ENCODE data around the gene SSC5D. TPM values are rescaled to one million over a fixed set of nuclear protein-coding genes. Genes with fewer than 3 reads are reported as not detected.
"Not testable (repeated sequence)": the region's sequence is repeated elsewhere in the genome, so short reads cannot be mapped to it uniquely, and the experiment has no call there.

SSC5D gene
- polyA plus RNA-seq, 1 donor: 1.1 TPM

DNA sequence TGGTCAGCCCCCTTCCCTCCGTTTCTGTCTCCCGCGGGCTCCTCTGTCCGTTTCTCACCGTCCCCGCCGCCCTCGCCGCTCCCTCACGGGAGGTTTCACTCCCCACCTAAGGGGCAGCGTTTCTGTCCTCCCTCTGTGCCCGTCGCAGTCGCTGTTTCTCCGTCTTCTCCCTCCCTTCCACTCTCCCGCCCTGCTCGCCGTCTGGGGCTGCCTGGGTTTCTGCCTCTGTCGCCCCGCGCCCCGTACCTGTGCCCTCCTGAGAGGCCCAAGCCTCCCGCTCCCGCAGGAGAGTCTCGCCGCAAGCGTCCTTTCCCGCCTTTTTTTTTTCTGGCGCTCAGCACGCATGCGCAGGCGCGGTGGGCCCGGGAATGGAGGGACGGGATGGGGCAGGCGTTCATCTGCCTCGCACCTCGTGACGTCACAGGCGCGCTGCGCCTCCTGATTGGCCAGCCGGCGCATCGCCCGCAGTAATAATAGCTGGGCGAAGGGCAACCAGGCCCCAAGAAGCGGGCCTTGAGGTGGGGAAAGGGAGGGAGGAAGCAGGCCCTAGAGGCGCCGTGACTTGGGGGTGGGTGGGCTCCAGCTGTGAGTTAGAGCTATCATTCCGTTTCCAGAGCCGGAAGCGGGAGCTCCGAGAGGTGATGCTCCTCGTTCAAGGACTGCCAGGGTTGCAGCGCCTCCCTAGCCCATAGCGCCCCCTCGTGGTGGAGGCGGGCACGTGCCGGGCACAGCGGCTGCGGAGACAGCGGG is 15.4 kb downstream of the SSC5D start:
- peak; percentile 89 for DNase-seq

DNA sequence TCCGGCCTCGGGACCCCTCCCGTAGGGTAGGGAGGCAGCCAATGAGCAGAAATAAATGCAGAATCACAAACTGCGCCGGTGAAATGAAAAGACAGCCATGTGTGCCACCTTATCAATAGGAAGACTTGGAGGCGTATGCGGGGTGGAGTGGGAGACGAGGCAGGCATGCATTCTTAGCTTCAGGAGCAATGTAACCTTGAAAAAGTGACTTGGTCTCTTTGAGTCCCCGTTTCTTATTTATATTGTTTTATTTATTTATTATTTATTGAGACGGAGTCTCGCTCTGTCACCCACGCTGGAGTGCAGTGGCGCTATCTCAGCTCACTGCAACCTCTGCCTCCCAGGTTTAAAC is 16.0 kb downstream of the SSC5D start:
- DNase-seq: no peak

DNA sequence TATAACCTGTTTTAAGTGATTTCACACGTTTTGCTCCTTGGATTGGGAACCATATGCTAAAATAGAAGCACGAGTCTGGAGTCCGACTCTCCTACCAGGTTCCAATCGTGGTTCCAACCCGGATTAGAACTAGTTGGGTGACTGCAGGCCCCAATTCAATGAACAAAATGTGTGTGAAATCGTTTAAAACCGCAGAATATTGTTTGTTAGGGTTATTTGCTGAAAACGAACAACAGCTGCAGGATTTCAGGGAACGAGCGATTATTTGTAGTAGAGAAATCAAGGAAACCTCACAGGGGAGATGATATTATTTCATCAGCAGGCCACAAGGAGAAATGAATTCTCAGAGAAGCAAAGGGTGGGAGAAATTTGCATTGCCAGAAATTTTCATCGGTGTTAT is 16.7 kb downstream of the SSC5D start:
- DNase-seq: no peak

DNA sequence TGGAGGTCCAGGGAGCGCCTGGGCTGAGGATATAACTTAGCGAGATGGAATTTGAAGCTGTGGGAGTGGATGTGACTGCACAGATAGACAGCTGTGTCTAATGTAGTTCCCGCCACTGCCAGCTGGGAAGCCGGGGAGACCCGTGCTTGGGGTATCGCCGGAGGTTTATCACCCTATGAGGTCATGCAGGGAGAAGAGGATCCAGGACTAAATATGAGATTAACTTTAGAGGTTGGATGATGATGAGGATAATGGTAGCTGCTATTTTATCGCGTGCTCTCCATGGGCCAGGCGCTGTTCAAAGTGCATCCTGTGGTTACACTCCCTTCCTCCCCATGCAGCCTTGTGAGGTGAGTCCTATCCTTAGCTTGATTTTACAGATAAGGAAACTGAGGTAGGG is 19.9 kb downstream of the SSC5D start:
- DNase-seq: no peak

DNA sequence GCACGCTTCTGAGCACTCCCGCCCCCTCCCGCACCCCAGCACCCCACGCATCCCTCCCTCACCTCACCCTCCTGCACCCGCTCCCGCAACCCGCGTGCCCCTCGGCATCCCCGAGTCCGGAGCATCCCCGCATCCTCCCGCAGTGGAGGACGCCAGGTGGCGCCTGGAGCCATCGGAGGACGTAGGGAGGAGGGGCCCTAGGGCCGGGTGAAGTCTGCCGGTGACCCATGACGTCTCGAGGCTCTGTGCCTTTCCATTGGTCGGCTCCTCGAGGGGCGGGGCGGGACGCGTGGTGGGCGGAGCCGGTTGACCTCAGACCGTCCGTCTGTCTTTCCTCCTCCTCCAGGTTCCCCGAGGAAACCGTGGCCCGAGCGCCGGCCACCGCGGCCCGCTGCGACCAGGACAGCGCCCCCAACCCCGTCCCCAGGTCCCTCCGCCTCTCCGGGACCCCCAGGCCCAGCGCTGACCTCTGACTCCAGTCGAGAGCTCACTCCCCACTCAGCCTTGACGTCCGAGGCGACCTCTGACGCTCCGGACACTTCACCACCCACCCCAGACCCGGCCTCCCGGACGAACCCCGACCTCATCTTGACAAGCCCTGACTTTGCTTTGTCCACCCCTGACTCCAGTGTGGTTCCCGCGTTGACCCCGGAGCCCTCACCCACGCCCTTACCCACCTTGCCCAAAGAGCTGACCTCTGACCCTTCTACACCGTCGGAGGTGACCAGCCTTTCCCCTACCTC is 28.8 kb downstream of the SSC5D start:
- DNase-seq: peak; percentile 86

DNA sequence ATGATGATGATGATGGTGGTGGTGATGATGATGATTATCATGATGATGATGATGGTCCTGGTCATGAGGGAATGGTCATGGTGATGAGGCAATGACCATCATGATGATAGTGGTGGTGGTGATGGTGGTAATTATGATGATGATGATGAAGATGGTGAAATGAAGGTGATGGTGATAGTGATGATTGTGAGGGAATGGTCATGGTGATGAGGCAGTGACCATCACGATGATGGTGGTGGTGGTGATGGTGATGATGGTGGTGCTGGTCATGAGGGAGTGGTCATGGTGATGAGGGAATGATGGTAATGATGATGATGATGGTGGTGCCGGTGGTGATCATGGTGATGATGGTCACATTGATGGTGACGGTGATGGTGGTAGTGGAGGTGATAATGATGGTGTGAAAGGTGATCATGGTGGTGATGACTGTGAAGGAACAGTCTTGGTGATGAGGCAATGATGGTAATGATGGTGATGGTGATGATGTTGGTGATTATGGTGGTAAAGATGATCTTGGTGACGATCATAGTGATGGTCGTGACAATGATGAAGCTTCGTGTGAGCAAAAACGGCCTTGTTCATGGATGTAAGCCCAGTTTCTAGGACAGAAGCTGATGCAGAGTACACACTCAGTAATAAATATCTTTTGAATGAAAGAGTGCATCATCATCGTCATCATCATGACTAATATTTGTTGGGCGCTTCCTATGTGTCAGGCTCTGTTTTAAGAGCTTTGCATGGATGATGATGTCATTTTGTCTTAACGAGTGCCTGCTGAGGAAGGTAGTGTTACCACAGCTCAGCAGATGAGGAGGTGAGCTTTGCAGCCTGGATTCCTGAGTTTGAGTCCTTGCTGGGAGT is 31.4 kb downstream of the SSC5D start:
- DNase-seq: no peak

DNA sequence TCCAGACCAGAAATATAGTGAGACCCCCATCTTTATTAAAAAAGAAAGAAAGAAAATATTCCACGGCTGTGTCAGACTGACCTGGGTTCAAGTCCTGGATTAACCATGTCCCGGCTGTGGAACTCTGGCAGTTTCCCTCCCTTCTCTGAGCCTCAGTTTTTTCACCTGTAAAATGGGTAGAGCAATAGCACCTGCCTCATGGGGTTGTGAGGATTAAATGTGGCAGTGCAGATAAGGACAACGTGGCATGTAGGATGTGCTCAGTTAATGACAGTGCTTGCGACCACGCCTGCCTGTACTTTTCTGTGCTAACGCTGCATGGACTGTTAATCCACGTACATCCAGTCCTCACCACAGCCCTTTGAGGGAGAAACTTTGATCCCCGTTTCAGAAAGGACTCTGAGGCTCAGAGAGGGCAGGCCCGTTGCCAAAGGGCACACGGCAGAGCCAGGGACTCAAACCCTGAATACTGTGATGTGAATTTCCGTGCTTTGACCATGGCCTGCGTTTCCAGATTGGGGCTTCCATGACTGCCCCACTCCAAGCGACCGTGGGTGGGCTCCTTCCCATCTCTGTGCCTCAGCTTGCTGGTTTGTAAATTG is 32.6 kb downstream of the SSC5D start:
- DNase-seq: no peak

DNA sequence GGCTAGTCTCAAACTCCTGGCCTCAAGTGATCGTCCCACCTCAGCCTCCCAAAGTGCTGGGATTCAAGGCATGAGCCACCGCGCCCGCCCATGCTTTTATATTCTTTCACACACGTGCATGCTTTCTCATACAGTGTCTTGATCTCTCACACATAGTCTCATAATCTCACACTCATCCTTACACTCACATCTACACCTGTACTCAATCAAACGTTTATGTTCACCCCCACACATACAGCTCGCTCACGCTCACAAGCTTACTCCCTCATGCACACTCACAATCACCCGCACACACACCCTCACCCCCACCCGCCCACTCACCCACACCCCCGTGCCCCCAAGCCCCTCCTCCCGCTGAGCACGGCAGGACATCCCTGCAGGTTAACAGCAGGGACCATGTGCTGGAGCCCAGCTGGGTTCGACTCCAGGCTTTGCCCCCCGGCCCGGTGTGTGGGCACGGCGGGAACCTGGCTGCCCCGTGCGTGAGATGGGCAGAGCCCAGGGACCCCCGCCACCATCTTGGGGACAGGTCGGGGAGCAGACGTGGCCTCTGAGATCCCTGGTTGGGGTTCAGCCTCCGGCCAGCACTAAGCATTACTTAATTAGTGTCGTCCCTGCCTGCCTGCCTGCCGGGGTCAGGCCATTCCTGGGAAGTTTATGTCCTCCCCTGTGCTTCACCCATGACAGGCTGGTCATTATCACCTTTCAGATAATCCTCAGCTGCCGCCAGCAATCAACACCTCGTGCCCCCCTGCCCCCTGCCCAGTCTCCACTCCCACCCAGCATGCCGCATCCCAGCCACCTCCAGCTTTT is 37.3 kb downstream of the SSC5D start:
- DNase-seq: no peak

DNA sequence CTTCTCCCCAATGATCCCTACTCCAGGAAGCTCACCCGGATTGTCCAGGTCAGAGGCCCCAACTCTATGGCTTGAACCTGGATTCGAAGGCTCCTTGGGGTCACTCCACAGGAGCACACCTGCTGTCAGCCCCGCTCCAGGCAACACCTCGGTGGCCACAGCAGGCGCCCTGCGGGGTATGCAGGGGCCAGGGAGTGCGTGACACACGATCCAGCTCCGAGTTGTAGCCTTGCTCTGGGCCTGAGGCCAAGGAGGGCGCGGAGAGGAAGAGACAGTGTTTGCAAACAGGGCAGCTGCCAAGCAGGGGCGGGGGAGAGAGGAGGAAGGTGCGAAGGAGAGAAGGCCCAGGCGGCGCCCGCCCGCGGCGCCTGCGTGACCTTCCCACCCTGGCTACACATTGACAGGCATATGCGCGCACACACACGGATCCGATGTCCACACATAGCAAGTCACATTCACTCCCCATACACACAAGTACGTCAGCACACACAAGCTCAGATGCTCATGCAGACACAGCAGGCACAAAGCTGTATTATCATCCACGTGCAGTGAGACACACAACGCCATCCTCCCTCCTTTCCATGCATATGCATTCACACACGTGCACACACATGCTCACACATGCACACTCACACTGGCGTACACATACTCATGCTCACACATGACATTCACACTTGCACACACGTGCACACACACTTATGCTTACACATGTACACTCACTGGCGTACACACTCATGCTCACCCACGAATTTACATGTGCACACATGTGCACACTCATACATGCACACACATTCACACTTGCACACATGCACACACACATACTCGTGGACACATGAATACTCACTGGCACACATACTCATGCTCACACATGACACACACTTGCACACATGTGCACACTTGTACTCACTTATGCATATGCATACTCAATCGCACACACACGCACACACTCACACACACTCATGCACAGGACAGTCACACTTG is 38.3 kb downstream of the SSC5D start:
- peak; percentile 58 for DNase-seq

DNA sequence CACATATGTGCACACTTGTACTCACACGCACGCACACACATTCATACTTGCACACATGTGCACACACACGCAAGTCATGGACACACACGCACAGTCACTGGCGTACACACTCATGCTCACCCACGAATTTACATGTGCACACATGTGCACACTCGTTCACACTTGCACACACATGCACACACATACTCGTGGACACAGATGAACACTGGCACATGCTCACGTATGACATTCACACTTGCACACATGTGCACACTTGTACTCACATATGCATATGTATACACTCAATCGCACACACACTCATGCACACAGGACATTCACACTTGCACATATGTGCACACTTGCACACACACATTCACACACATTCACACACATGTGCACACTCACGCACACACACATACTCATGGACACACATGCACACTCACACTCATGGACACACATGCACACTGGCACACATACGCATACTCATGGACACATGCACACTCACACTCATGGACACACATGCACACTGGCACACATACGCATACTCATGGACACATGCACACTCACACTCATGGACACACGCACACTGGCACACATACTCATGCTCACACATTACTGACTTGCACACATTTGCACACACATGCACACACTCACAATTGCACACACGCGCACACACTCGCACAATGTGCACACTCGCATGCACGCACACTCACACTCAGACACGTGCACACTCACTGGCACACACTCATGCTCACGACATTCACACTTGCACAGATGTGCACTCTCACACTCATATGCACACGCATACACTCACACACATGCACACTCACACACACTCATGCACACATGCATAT is 39.2 kb downstream of the SSC5D start:
- no peak for DNase-seq

DNA sequence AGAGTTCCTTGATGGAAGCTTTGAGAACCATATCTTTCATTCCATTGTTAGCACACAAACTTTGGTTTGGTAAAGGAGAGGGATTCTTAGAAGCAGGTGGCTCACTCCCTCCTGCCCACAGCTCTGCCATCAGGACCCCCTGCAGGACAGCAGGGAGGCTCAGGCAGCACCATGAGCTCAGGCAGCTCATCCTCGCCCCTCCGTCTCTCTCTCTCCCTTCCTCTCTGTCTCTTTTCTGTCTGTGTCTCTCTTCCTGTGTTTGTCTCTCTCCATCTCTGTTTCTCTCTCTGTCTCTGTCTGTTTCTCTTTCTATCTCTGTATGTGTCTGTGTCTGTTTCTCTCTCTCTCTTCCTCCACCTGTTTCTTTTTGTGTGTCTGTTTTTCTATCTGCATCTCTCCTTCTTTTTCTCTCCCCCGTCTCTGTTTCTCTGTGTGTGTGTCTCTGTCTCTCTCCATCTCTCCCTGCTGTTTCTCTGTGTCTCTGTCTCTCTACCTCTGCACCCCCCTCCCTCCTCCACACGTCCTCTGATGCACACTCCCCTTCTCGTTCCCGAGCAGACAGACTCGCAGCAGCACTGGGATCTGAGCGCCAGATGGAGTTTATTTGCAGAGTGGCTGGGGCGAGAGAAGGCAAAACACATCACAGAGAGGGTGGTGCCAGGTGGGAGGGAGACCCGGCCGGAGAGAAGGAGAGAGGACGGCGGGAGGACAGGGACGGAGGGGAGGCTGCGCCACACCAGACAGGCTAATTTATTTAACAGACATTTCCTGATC is 40.0 kb downstream of the SSC5D start:
- no peak for DNase-seq

DNA sequence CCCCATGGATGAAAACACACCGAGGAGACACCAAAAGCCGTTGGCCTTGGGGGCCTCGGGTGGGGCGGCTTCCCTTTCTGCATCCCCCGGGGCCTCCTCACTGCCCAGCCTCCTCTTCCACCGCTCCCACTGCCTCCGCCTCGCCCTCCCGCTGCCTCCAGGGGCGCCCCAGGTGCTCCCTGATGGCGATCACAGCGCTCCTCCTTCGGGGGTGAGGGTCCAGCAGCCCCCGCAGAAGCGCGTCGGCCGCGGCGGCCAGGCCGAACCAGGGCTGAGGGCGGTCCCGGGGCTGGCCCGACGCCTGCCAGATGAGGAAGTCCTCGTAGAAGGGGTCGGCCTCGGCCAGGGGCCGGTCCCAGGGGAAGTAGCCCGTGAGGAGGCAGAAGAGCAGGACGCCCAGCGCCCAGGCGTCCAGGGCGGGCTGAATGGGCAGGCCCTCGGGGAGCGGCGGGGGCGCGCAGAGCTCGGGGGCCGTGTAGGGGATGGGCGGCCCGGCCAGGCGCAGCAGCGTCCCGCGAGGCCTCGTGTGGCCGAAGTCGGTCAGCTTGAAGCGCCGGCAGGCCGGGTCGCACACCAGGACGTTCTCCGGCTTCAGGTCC is 41.5 kb downstream of the SSC5D start:
- no peak for DNase-seq

DNA sequence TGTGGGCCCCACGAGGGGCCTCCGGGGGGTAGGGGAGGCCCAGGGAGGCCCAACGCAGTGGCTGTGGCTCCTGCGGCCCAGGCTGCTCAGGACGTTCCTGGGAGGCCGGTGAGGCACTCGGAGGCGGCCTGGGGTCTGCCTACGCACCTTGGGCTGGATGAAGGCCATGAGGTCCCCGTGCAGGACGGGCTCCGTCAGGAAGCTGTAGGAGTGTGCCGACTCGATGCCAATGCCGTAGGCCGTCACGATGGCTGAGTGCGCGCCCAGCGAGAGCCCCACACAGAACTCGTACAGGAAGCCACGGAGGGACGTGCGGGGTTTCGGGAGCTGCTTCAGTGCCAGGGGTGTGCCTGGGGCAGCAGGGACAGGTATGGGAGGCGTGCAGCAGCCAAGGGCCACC is 42.8 kb downstream of the SSC5D start:
- no peak for DNase-seq

DNA sequence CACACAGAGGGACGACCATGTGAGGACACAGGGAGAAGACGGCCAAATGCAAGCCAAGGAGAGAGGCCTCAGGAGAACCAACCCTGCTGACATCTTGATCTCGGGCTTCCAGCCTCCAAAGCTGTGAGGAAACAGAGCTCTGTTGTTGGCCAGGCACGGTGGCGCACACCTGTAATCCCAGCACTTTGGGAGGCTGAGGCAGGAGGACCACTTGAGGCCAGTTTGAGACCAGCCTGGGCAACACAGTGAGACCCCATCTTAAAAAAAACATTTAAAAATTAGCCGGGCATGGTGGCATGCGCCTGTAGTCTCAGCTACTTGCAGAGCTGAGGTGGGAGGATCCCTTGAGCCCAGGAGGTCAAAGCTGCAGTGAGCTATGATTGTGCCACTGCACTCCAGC is 46.0 kb downstream of the SSC5D start:
- not testable (repeated sequence) for DNase-seq

DNA sequence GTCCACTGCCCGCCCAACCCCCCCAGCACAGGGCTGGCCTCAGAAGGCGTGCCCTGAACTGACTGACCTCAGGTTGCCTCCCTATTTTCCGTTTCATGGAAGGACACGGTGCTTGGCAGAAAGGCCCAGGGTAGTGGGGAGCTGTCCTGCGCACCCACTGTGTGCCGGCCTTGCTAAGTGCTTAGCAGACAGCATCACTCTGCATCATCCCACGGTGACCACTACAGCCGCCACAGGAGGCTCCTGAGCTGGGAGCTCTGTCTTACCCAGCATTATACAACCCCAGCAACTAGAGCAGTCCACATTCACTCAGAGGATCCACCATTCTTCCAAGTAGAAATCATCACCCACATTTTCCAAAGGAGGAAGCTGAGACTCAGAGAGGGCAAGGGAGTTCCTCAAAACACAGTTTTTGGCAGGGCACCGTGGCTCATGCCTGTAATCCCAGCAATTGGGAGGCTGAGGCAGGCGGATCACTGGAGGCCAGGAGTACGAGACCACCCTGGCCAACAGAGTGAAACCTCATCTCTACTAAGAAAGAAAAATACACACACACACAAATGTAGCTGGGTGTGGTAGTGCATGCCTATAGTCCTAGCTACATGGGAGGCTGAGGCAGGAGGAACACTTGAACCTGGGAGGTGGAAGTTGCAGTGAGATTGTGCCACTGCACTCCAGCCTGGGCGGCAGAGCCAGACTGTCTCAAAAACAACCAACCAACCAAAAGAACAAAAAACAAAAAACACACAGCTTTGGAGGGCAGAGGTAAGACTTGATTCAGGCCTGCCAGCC is 47.1 kb downstream of the SSC5D start:
- no peak for DNase-seq

DNA sequence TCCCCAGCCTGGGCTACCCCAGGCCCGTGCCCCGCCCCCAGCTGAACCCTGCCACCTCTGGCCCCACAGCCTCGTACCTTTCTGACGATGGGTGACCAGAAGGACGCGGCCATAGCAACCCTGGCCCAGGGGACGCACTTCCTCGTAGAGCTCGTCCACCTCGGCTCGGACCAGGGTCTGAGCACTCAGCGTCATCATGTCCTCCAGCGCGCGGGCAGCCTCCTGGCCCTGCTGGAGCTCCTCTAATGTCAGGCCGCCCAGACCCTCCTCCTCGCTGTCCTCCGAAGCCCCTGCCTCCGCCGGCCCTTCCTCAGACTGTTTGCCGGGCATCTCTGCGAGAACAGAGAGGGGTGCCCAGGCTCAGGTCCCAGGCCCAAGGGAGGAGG is 47.7 kb downstream of the SSC5D start:
- no peak for DNase-seq

DNA sequence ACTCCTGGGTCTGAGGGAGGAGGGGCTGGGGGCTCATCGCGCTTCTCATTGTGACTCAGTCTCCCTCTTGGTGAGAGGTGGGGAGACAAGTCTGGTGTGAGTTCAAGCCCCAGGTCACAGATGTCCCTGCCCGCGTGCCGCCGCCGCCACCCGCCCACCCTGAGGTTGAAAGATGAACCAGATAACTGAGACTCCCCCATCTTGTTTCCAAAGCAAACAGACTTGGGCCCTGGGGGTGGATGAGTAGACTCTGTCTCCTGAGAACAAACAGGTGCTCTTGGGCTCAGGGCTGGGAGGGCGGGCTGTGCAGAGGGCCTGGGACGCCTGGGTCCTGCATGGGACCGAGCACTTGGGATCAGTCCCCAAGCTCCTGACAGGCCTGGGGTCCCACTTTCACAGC is 48.1 kb downstream of the SSC5D start:
- DNase-seq: no peak

Measured in left kidney (tissue), 2 donors.